DOHH2 (cell line): ENCODE data around the gene RARG.

Source experiments
- H3F3A ChIP-seq: fragments of 200-600 bp; sonication (generic), shearing (Covaris generic); 2 replicates; pipeline ENCODE4 v1.6.0; 2016; ENCODE audit warnings: antibody characterized with exemption, mild to moderate bottlenecking; ENCODE audit not compliant: control insufficient read depth, insufficient read depth
- H3K27ac ChIP-seq: fragments of 200-600 bp; sonication (generic); 2 replicates; pipeline ENCODE4 v1.5.1; 2014; ENCODE audit warnings: low read depth, mild to moderate bottlenecking, low read length, moderate library complexity
- H3K27me3 ChIP-seq: fragments of 200-600 bp; sonication (generic); 2 replicates; pipeline ENCODE4 v1.6.1; 2014; ENCODE audit warnings: mild to moderate bottlenecking, low read length, mixed read lengths; ENCODE audit not compliant: control insufficient read depth
- H3K36me3 ChIP-seq: fragments of 200-600 bp; sonication (generic); 2 replicates; pipeline ENCODE4 v1.6.1; 2014; ENCODE audit warnings: mild to moderate bottlenecking, low read length, moderate library complexity, mixed read lengths; ENCODE audit not compliant: control insufficient read depth
- H3K4me1 ChIP-seq: fragments of 200-600 bp; sonication (generic); 2 replicates; pipeline ENCODE4 v1.6.1; 2014; ENCODE audit warnings: mild to moderate bottlenecking, low read length, mixed read lengths; ENCODE audit not compliant: control insufficient read depth
- H3K4me2 ChIP-seq: fragments of 200-600 bp; sonication (generic); 2 replicates; pipeline ENCODE4 v1.6.0; 2014; ENCODE audit warnings: mild to moderate bottlenecking, low read length, moderate library complexity
- H3K4me3 ChIP-seq: fragments of 200-600 bp; sonication (generic); 2 replicates; pipeline ENCODE4 v1.5.1; 2014; ENCODE audit warnings: mild to moderate bottlenecking, low read length, mixed read lengths
- H3K79me2 ChIP-seq: fragments of 200-600 bp; sonication (generic); 2 replicates; pipeline ENCODE4 v1.6.1; 2014; ENCODE audit warnings: mild to moderate bottlenecking, low read length, mixed read lengths; ENCODE audit not compliant: control insufficient read depth
- H3K9me2 ChIP-seq: fragments of 200-600 bp; sonication (generic); replicated peaks from 2 replicates; pipeline ENCODE4 v1.6.1; 2014; ENCODE audit warnings: mild to moderate bottlenecking, low read length, mixed read lengths; ENCODE audit not compliant: control insufficient read depth
- H3K9me3 ChIP-seq: fragments of 200-600 bp; sonication (generic); 2 replicates; pipeline ENCODE4 v1.6.1; 2014; ENCODE audit warnings: antibody characterized with exemption, low read length, mixed read lengths; ENCODE audit not compliant: control insufficient read depth, insufficient read depth
- H4K20me1 ChIP-seq: fragments of 200-600 bp; sonication (generic); 2 replicates; pipeline ENCODE4 v1.6.0; 2014; ENCODE audit warnings: low read depth, mild to moderate bottlenecking, antibody characterized with exemption, low read length, moderate library complexity; ENCODE audit not compliant: control insufficient read depth, insufficient read depth
- EZH2phosphoT487 ChIP-seq: fragments of 200-600 bp; sonication (generic); IDR thresholded peaks from 2 replicates; pipeline ENCODE4 v1.6.1; 2017; ENCODE audit warnings: borderline replicate concordance, mild to moderate bottlenecking, antibody characterized with exemption, low read length, moderate library complexity, mixed read lengths
- TF ChIP-seq, protein P1 (sequence below): fragments of 200-600 bp; sonication (generic); IDR thresholded peaks from one replicate; pipeline ENCODE4 v1.5.1; 2014; ENCODE audit warnings: antibody characterized with exemption, mild to moderate bottlenecking, low read depth, low read length; ENCODE audit not compliant: poor library complexity, severe bottlenecking

Gene RARG

DNA sequence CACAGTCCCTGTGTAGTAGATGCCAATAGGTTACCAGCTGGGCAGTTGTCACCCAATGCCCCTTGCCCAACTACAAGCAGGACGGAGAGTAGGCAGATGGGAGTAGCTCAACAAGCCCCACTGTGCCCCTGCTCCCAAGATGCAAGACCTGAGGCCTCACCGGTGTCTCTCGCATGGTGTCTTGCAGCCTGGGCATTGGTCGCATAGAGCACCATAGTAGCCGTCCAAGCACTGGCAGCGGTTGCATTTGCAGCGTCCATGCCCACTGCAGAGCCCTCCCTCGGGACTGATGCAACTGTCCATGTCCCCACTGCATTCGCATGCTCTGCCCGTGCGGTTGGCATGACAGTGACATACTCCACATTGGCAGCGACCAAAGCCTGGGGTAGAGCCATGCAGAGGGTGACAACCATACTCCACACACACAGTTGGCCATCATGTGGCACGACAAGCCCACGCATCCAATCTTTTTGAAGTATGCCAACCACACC, 39.4 kb downstream of the RARG start:
- H3K4me1 ChIP-seq, result peaks cover 12% of the 10 kb centered on the region
- no peaks in the 10 kb centered on the region for H4K20me1 ChIP-seq
- H3K27me3 ChIP-seq, result no peaks in the 10 kb centered on the region
- H3K4me3 ChIP-seq, result no peak overlapping the region
- no peaks in the 10 kb centered on the region for H3K79me2 ChIP-seq
- peaks cover 10% of the 10 kb centered on the region for H3F3A ChIP-seq
- H3K4me2 ChIP-seq, result no peak overlapping the region
- no peaks in the 10 kb centered on the region for H3K9me3 ChIP-seq
- H3K27ac ChIP-seq, result no peak overlapping the region
- peaks cover 67% of the 10 kb centered on the region for H3K36me3 ChIP-seq
- H3K9me2 ChIP-seq, result no peaks in the 10 kb centered on the region
- TF ChIP-seq, protein P1, sequence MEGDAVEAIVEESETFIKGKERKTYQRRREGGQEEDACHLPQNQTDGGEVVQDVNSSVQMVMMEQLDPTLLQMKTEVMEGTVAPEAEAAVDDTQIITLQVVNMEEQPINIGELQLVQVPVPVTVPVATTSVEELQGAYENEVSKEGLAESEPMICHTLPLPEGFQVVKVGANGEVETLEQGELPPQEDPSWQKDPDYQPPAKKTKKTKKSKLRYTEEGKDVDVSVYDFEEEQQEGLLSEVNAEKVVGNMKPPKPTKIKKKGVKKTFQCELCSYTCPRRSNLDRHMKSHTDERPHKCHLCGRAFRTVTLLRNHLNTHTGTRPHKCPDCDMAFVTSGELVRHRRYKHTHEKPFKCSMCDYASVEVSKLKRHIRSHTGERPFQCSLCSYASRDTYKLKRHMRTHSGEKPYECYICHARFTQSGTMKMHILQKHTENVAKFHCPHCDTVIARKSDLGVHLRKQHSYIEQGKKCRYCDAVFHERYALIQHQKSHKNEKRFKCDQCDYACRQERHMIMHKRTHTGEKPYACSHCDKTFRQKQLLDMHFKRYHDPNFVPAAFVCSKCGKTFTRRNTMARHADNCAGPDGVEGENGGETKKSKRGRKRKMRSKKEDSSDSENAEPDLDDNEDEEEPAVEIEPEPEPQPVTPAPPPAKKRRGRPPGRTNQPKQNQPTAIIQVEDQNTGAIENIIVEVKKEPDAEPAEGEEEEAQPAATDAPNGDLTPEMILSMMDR, result no peak
- TF ChIP-seq EZH2phosphoT487, result no peak

DNA sequence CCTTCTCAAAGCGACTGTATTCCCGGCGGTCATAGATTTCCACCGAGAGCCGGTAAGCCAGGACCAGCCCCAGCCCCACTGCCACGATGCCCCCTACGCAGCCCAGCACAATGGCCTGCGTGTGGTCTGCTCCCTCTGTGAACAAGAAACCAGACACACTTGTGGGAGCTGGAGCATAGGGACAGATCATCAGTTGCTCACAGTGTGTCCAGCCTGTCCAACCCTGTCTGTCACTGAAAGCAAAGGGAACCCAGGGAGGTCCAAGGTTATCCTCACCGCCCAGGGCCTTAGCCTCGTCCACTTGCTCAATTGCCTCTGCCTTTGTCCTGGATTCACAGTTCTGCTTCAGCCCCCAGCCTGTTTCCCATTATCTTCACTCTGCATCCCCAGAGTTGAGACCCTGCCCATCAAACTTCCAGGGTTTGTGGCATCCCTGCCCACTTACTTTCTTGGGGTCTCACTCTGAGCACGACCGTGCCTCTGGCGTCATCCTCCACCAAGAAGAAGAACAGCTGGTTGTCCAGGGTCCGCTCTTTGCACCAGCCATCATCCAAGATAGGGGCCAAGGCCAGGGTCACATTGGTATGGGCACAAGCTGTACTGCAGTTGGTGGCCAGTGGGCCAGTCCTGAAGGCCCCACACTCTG, 40.0 kb downstream of the RARG start:
- peaks cover 7% of the 10 kb centered on the region for H3K4me1 ChIP-seq
- H3K79me2 ChIP-seq, result no peaks in the 10 kb centered on the region
- peaks cover 10% of the 10 kb centered on the region for H3F3A ChIP-seq
- no peaks in the 10 kb centered on the region for H4K20me1 ChIP-seq
- no peak for TF ChIP-seq EZH2phosphoT487
- TF ChIP-seq, protein P1, result no peak
- H3K27ac ChIP-seq, result no peak overlapping the region
- H3K9me2 ChIP-seq, result no peaks in the 10 kb centered on the region
- H3K36me3 ChIP-seq, result peaks cover 69% of the 10 kb centered on the region
- no peaks in the 10 kb centered on the region for H3K9me3 ChIP-seq
- H3K4me2 ChIP-seq, result no peak overlapping the region
- H3K4me3 ChIP-seq, result no peak overlapping the region
- H3K27me3 ChIP-seq, result no peaks in the 10 kb centered on the region

DNA sequence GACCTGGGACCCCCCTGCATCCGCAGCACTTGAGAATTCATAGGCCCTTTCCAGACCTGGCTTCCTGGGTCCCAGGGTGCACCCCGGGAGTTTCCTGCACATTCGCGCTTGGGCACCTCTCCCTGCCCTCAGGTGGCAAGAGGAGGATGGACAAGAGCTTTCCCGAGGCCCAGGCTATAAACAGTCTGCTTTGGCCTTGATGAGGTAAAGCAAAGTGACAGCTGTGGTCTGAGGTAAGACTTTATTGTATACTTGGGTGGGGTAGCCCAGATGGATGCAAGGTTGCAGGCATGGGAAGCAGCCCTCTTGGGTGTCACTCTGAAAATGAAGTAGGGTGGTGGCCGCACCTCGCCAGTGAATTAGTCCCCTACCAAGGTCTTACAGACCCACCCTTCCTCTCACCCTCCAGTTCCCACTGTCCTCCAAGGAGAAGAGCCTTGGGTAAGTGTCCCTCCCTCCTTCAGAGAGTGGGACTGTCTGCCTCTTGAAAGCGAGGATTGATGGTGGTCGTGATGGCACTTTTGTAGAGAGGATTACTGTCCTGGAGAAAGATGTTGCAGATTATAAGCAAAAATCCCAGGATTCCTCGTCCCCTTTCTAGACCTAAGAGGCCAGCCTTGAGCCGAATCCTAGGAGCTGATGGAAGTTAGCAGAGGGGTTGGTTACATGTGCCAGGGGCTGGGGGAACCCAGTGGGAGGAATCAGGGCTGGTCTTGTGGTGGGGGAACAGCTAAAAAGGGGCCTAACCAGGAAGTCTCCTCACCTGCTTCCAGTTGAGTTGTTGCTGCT, 40.7 kb downstream of the RARG start:
- no peaks in the 10 kb centered on the region for H3K9me3 ChIP-seq
- TF ChIP-seq EZH2phosphoT487, result no peak
- TF ChIP-seq, protein P1, result no peak
- peaks cover 4% of the 10 kb centered on the region; the same call in 1 of the 2 replicates for H3K4me1 ChIP-seq
- no peaks in the 10 kb centered on the region for H3K27me3 ChIP-seq
- peaks cover 10% of the 10 kb centered on the region for H3F3A ChIP-seq
- peaks cover 69% of the 10 kb centered on the region for H3K36me3 ChIP-seq
- H3K4me2 ChIP-seq, result no peak overlapping the region
- H3K27ac ChIP-seq, result no peak overlapping the region
- H4K20me1 ChIP-seq, result no peaks in the 10 kb centered on the region
- H3K4me3 ChIP-seq, result no peak overlapping the region
- no peaks in the 10 kb centered on the region for H3K79me2 ChIP-seq
- H3K9me2 ChIP-seq, result no peaks in the 10 kb centered on the region
